ENCODE results near the gene CTSH.
"Not testable (repeated sequence)": the region's sequence is repeated elsewhere in the genome, so short reads cannot be mapped to it uniquely, and the experiment has no call there.

CTSH gene

GRCh38 chr15:78938658-78939488, 6.0 kb downstream of the CTSH start:
- no peak for DNase-seq

DNA sequence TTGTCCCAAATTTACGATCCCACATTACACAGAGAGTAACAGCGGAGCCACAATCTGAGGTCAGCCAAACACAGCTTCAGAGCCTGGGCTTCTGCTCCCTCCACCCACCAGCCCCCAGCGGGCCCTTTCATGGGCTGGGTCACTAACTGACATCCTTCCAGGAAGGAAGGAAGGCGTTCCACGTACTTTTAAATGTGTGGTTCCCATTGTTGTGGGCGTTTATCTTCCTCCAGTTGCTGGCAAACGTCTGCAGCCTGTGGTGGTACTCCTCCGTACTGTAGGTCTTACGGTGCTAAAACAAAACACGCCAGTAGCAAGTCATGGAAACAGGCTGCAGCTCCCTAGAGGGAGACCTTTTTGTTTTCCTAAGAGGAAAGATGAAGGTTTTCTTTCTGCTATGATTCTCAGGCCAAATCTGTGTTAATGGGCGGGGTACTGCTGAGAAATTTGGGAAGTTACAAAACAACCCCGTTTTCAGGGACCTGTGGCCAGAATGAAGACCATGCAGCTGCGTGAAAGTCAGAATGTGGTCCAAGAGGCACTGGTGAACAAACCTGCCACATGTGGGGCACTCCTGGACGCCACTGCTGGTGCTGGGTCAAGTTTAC, 7.6 kb downstream of the CTSH start:
- no peak for DNase-seq

- DNase-seq, result no peak
Observed at GRCh38 chr15:78934655-78935023, 10.2 kb downstream of the CTSH start.

DNA sequence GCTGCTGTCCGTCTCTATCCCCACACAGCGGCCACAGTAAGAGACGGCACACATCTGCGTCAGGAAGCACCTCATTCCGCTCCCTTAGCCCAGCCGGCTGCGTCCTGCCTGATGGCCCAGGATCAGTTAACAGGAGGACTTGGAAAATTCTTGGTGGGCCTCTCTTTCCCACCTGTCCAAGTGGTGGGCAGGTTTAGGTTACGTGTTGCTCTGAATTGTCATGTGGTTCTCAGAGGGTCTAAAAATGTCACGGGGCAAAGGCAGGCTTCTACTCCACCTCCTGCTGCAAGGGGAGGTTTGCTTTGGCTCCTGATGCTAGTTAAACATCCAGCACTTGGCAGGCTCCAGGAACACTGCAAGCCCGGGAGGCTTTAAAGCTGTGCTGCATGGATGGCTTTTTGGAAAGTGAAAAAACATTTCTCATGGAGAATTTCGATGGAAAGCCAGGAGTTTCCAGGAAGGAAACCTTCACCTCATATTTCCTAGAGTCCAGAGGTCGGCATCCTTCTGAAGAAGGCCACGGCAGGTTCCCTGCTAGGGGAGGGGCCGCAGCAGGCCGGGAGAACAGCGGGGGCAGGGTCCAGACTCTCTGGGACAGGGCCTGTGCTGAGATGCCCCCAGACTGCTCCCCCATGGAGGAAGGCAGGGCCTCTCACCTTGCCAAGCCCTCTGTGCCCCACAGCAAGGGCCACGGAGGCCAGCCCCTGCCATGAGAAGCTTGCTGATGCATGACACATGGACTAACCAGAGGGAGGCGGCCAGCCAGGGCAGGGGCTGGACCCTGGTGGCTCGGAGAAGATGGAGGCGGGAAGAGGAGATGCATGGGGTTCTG, 10.8 kb downstream of the CTSH start:
- DNase-seq, result no peak

DNA sequence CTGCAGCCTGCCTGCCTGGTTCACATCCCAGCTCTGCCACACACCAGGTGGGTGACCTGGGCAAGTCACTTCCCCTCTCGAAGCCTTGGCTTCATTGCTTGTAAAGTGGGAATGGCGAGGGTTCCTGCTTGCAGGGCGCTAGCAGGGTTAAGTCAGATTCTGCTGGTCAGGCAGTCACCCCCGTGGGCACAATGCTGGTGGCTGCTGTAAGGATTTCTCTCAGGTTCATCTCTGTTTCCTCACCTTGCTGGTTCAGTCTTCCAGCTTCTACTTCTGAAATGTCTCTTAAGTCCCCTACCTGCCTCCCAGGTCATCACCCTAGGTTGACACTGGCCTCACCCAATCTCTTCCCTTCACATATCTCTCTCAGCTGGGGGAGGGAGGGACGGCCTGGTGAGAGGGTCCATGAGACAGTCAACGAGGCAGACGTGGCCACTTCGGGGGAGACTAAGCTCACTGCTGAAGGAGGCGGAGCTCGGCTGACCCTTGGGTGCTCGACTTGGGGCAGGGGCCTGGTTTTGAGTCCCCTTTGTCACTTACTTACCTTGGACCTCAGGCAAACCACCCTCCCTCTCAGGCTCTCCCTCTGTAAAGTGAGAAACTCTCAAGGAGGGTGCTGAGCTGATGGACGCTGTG, 11.5 kb downstream of the CTSH start:
- no peak for DNase-seq

- DNase-seq, result no peak
Observed at GRCh38 chr15:78932258-78932808, 12.5 kb downstream of the CTSH start.

GRCh38 chr15:78931439-78932257, 13.2 kb downstream of the CTSH start:
- DNase-seq, result no peak

DNA sequence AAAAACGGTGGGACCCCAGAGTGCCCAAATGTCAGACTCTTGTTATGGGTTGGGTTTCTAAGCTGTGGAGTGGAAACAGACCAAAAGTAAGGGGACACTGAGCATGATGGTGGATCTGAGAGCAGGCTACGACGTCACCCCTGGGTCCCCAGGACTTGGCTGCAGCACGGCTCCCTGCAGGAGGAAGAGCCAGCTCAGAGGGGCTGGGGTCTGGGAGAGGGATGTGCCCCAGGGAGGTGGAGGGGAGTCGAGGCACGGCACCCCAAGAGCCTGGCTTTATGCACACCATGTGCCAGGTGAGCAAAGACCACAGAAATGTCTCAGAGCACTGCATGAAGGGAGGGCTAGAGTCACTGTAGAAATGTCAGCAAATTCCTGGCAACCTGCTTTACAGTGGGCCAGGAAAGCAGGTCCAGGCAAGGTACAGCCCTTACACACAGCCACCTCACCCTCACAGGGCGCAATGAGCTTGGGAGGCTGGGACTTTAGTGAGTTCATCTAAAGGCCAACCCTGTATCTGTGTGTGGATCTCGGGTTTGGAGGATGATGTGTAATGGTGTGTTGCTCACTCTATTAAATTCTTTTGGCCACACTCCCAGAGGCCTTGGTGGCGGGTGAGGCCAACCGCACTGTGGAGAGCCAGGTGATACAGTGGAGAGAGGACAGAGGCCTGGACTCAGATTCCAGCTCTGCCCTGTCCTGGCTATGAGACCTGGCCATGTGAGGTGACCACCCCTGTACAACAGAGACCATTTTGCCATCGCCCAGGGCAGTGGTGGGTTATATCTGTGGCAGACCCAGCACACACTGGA, 14.1 kb downstream of the CTSH start:
- no peak for DNase-seq

DNA sequence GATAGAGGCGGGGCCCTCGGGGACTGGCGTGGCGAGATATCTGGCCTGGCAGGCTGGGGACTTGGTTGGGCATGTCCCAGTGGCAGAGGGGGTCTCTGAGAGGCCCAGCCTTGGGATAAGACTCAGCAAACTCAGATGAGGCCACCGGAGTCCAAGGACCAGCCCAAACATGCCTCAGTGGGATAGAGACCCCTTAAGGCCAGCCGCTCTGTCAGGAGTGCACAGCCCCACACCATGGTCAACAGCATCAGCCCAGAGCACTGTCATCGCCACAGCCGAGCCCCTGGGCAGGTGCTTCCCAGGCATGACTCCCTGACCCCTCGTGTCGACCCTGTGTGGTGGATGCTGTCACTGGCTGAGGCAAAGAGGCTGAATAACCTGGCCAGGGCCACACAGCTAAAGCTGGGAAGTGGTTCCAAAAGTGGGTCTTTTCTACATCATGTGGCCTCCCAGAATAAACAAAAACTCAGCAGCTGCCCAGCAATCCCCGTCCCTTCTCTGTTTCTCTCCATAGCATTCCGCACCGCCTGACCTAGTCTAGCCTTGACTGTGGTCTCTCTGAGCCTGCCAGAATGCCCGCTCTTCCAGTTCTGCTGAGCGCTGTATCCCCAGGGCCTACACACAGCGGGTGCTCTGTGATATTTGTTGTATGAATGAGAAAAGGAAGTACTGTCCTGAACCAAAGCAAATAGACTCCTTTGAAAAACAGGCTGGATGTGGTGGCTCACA, 15.1 kb downstream of the CTSH start:
- no peak for DNase-seq

- DNase-seq, result no peak
Observed at GRCh38 chr15:78928616-78929093, 16.2 kb downstream of the CTSH start.

DNA sequence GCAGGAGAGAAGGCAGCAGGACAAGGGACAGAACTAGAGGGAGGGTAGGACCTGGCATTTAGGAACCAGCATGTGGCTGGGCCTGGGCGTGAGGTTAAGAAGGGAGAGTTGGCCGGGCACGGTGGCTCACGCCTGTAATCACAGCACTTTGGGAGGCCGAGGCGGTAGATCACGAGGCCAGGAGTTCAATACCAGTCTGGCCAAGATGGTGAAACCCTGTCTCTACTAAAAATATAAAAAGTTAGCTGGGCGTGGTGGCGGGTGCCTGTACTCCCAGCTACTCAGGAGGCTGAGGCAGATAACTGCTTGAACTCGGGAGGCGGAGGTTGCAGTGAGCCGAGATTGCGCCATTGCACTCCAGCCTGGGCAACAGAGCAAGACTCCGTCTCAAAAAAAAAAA, 16.7 kb downstream of the CTSH start:
- DNase-seq, result not testable (repeated sequence)

DNA sequence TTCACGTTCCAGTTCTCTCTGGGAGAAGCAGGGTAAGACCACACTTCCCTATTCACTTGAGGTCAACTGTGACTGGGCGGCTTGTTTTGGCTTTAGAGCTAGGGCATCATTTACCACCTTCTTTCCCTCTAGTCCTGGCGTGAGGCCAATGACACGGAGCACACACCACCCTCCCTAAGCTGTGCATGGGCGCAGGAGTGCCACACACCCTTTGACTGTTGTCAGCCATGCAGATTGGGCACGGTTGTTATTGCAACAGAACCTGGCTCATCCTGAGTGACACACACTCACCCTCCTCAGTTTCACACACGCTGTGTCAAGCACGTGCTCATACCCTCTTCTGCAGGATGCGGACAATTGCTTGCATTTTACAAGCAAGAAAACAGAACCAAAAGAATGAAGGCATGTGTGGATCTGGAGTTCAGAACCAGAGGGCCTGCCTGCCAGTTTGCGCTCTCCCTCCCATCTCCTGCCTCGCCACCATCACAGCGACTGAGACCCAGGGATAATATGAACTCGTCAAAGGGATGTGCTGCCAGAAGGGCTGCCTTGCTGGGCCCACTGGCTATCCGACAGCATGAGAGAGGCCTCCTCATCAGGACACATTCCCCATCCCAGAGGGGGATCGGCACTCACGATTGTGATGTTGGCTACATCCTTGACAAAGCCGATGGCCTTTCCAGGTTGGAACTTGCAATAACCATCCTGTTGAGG, 17.6 kb downstream of the CTSH start:
- no peak for DNase-seq

DNA sequence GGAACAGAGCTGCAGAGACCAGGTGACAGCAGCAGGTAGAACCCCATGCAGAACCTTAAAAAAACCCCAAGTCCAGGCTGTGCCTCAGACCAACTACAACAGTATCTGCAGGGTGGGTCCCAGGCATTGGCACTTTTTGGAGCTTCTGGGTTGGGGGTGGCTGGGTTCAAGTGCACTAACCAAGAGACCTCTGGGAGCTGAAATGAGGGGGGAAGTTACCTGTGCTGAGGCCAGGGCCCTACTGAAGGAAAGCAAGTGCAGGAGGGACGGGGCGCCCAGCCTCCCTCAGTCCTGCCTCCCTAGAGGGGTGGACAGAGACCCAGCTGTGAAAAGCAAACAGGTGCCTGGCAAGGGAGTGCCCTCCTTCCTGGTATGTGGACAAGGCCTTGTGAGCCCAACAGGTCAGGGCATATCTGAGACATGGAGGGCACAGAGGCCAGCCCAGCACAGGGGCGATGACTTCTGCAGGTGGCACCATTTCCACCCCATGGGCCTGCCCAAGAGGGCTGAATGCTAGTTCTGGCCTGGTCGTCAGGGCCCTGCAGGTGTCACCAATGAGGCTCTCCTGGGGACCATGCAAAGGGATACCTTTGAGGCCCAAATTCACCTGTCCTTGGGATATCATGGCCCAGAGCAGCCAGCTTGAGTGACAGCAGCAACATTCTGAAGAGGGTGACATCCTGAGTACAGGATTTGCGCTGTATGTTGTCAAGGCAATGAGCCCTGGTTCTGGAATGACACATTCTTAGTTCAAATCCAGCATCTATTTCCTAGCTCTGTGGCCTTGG, 18.7 kb downstream of the CTSH start:
- DNase-seq, result no peak

DNA sequence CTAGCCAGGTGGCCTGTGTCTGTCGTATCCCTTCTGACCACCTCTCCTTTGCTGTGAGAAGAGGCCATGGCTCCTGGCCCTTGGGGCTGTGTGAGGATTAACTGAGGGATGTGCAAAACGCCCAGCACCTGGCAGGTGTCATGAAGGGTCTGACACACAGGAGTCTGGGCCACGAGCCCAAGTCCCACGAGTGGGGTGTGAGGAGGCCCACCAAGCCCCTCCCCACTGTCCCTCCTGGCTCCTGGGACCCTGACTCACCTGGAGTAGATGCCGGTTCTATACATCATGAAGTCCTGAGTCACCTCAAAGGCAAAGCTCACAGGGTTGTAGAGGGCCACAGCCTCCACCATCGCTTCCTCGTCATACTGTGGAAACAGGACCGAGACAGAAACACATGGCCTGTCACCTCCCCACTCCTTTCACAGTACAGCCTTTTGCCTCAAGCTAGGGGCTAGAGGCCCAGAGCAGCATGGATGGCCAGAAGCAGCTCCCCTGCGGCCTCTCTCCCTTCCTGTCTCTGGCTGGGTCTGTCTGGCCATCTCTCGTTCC, 19.7 kb downstream of the CTSH start:
- no peak for DNase-seq

- no peak for DNase-seq
Observed at GRCh38 chr15:78923480-78924360, 21.1 kb downstream of the CTSH start.

GRCh38 chr15:78923015-78923414, 21.8 kb downstream of the CTSH start:
- no peak for DNase-seq

- no peak for DNase-seq
Observed at GRCh38 chr15:78922527-78922926, 22.3 kb downstream of the CTSH start.

Data from activated T-cell treated with anti-CD3 and anti-CD28 coated beads for 4 hours (primary cell).